HepG2 (cell line): ENCODE data around the gene PET100. TPM values are rescaled to one million over a fixed set of nuclear protein-coding genes. Genes with fewer than 3 reads are reported as not detected.

ENCODE experiments used
- FOXK2 ChIP-seq: fragments of 450-650 bp; IDR thresholded peaks from 2 replicates; pipeline ENCODE4 v1.6.1; 2016
- HNRNPLL ChIP-seq: fragments of 200-400 bp; formaldehyde crosslinking; IDR thresholded peaks from 2 replicates; pipeline ENCODE4 v1.6.1; 2017; ENCODE audit warnings: mild to moderate bottlenecking, low read depth, low read length; ENCODE audit not compliant: poor library complexity, severe bottlenecking
- HOXD1 ChIP-seq: sonication (generic); formaldehyde crosslinking; IDR thresholded peaks from 2 replicates; pipeline ENCODE4 v1.5.0; 2020; ENCODE audit warnings: missing genetic modification reagents
- NFIB ChIP-seq: sonication (generic); formaldehyde crosslinking; IDR thresholded peaks from 2 replicates; pipeline ENCODE4 v1.9.0; 2021; ENCODE audit warnings: missing genetic modification reagents, mild to moderate bottlenecking, borderline replicate concordance
- RBM22 ChIP-seq: fragments of 200-400 bp; formaldehyde crosslinking; optimal IDR thresholded peaks from 2 replicates; pipeline ENCODE3; 2017; ENCODE audit warnings: mild to moderate bottlenecking, low read length, moderate library complexity
- SOX6 ChIP-seq, 2 experiments: fragments of 450-650 bp in 1 of 2; sonication (generic) in 1 of 2; formaldehyde crosslinking in 1 of 2; IDR thresholded peaks; 2 replicates each; pipeline versions ENCODE4 v1.4.0 to v1.6.1; 2017 to 2020; ENCODE audit warnings: antibody characterized with exemption in 1 of 2, mild to moderate bottlenecking in 1 of 2, missing genetic modification reagents in 1 of 2
- ZBTB3 ChIP-seq: sonication (generic); formaldehyde crosslinking; IDR thresholded peaks from 2 replicates; pipeline ENCODE4 v1.4.0; 2020; ENCODE audit warnings: low read depth, mild to moderate bottlenecking, moderate library complexity, missing genetic modification reagents, borderline replicate concordance
- ZNF383 ChIP-seq: sonication (generic); formaldehyde crosslinking; IDR thresholded peaks from 2 replicates; pipeline ENCODE4 v1.4.0; 2020; ENCODE audit warnings: missing genetic modification reagents, mild to moderate bottlenecking, borderline replicate concordance
- ZNF496 ChIP-seq: sonication (generic); formaldehyde crosslinking; IDR thresholded peaks from 2 replicates; pipeline ENCODE4 v1.8.1; 2023; ENCODE audit warnings: mild to moderate bottlenecking, moderate library complexity, missing genetic modification reagents; ENCODE audit not compliant: insufficient replicate concordance
- ZNF570 ChIP-seq: sonication (generic); formaldehyde crosslinking; IDR thresholded peaks from 2 replicates; pipeline ENCODE4 v1.4.0; 2020; ENCODE audit warnings: mild to moderate bottlenecking, missing genetic modification reagents, borderline replicate concordance
- polyA plus RNA-seq, 8 experiments: library from polyadenylated mRNA; depleted of rRNA in 3 of 8; stranded (reverse) in 7 of 8; unstranded in 1 of 8; fragments of >200 nt; fragmentation: Illumina TruSeq in 4 of 8; extraction: Trizol in 4 of 8; gene quantifications; 2 replicates each; pipeline versions ENCODE4 v1.2.1 to v1.2.3, GENCODE V29; 2011 to 2016; ENCODE audit warnings: low read depth in 4 of 8, missing spikeins in 1 of 8, mixed read lengths in 1 of 8; ENCODE audit not compliant: insufficient read depth in 1 of 8
- total RNA-seq, 5 experiments: library from RNA; depleted of rRNA; stranded (reverse); fragments of >200 nt; fragmentation: Illumina TruSeq; extraction: Trizol; gene quantifications; 2 replicates each; pipeline ENCODE4 v1.2.3, GENCODE V29; 2016; ENCODE audit warnings: low read depth in 1 of 5
- TF ChIP-seq, protein P1 (sequence below): sonication (generic); formaldehyde crosslinking; conservative IDR thresholded peaks from 2 replicates; pipeline ENCODE4 v1.8.1; 2023; ENCODE audit warnings: missing genetic modification reagents
- TF ChIP-seq, protein P2 (sequence below), 2 experiments: fragments of 450-650 bp in 1 of 2; sonication (generic) in 1 of 2; formaldehyde crosslinking in 1 of 2; IDR thresholded peaks; 2 replicates each; pipeline versions ENCODE4 v1.6.1 to v1.8.0; 2016 to 2022; ENCODE audit warnings: antibody characterized with exemption in 1 of 2, mild to moderate bottlenecking in 1 of 2, missing genetic modification reagents in 1 of 2
- TF ChIP-seq, protein P3 (sequence below): sonication (generic); formaldehyde crosslinking; IDR thresholded peaks from 2 replicates; pipeline ENCODE4 v1.4.0; 2020; ENCODE audit warnings: missing genetic modification reagents

Gene PET100
- total and polyA plus RNA-seq, 2 of the 13 experiments (the other 11 are each of a cell fraction or from before 2014, with no cell fraction given), result 22.3 to 66.5 TPM

DNA sequence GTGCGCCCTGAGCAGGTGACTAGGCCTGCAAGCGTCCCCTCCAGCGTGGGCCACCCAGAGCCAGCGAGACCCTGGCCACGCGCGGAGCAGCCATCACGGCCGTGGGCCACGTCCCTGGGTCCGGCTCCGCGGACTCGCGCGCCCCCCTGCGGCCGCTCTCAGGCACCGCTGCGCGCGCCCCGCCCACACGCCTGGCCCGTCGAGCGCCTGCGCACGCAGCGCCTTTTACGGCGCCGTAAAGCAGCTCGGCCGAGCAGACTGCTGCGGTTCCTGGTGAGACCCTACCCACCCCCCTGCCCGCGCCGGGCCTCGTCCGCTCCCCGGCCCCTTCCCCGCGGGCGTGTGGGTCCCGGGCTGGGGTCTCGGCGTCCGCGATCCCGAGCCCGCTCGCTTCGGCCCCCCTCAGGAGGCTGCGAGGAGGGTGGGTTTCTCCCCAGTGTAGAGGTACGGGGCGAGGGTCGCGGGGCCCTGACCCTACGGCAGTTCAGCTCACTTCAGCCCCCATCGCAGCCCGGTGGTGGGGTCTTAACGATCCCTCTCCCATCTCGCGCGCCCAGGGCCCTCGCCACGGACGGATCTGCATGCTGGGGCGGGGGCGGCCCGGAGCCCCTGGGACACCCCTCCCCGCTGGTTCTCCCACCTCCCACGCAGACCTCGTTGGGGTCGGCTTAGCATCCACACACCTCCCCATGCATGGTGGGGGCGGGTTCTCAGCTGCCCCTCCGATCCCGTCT, 51.2 kb downstream of the PET100 start, which contains the start of gene TRAPPC5 (continued):
- TF ChIP-seq ZBTB3 (CRISPR knock-in tag) (no peak), HOXD1 (0 out of 2 replicates have a peak, but pooled peaks have one; percentile 57), HNRNPLL (peak; percentile 87), NFIB (CRISPR knock-in tag) (no peak), RBM22 (no peak), ZNF383 (CRISPR knock-in tag) (no peak), ZNF496 (CRISPR knock-in tag) (no peak), ZNF570 (CRISPR knock-in tag) (no peak), SOX6 (IDR thresholded peaks at IDR 0.05) (no peak), SOX6 (CRISPR knock-in tag; IDR thresholded peaks at IDR 0.05) (no peak; the same call in none of the 2 replicates), FOXK2 (no peak)
- TF ChIP-seq, protein P1, sequence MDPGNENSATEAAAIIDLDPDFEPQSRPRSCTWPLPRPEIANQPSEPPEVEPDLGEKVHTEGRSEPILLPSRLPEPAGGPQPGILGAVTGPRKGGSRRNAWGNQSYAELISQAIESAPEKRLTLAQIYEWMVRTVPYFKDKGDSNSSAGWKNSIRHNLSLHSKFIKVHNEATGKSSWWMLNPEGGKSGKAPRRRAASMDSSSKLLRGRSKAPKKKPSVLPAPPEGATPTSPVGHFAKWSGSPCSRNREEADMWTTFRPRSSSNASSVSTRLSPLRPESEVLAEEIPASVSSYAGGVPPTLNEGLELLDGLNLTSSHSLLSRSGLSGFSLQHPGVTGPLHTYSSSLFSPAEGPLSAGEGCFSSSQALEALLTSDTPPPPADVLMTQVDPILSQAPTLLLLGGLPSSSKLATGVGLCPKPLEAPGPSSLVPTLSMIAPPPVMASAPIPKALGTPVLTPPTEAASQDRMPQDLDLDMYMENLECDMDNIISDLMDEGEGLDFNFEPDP (CRISPR knock-in tag), result no peak
- TF ChIP-seq, protein P2, sequence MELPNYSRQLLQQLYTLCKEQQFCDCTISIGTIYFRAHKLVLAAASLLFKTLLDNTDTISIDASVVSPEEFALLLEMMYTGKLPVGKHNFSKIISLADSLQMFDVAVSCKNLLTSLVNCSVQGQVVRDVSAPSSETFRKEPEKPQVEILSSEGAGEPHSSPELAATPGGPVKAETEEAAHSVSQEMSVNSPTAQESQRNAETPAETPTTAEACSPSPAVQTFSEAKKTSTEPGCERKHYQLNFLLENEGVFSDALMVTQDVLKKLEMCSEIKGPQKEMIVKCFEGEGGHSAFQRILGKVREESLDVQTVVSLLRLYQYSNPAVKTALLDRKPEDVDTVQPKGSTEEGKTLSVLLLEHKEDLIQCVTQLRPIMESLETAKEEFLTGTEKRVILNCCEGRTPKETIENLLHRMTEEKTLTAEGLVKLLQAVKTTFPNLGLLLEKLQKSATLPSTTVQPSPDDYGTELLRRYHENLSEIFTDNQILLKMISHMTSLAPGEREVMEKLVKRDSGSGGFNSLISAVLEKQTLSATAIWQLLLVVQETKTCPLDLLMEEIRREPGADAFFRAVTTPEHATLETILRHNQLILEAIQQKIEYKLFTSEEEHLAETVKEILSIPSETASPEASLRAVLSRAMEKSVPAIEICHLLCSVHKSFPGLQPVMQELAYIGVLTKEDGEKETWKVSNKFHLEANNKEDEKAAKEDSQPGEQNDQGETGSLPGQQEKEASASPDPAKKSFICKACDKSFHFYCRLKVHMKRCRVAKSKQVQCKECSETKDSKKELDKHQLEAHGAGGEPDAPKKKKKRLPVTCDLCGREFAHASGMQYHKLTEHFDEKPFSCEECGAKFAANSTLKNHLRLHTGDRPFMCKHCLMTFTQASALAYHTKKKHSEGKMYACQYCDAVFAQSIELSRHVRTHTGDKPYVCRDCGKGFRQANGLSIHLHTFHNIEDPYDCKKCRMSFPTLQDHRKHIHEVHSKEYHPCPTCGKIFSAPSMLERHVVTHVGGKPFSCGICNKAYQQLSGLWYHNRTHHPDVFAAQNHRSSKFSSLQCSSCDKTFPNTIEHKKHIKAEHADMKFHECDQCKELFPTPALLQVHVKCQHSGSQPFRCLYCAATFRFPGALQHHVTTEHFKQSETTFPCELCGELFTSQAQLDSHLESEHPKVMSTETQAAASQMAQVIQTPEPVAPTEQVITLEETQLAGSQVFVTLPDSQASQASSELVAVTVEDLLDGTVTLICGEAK (IDR thresholded peaks at IDR 0.05), result no peak
- TF ChIP-seq, protein P2 (CRISPR knock-in tag; IDR thresholded peaks at IDR 0.05), result peak; percentile 30; the same call in 1 of the 2 replicates
- TF ChIP-seq, protein P3, sequence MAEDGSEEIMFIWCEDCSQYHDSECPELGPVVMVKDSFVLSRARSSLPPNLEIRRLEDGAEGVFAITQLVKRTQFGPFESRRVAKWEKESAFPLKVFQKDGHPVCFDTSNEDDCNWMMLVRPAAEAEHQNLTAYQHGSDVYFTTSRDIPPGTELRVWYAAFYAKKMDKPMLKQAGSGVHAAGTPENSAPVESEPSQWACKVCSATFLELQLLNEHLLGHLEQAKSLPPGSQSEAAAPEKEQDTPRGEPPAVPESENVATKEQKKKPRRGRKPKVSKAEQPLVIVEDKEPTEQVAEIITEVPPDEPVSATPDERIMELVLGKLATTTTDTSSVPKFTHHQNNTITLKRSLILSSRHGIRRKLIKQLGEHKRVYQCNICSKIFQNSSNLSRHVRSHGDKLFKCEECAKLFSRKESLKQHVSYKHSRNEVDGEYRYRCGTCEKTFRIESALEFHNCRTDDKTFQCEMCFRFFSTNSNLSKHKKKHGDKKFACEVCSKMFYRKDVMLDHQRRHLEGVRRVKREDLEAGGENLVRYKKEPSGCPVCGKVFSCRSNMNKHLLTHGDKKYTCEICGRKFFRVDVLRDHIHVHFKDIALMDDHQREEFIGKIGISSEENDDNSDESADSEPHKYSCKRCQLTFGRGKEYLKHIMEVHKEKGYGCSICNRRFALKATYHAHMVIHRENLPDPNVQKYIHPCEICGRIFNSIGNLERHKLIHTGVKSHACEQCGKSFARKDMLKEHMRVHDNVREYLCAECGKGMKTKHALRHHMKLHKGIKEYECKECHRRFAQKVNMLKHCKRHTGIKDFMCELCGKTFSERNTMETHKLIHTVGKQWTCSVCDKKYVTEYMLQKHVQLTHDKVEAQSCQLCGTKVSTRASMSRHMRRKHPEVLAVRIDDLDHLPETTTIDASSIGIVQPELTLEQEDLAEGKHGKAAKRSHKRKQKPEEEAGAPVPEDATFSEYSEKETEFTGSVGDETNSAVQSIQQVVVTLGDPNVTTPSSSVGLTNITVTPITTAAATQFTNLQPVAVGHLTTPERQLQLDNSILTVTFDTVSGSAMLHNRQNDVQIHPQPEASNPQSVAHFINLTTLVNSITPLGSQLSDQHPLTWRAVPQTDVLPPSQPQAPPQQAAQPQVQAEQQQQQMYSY (CRISPR knock-in tag), result no peak
